SW 1271 (cell line): ENCODE results near the gene DYNLT2.
"Not testable (repeated sequence)": the region's sequence is repeated elsewhere in the genome, so short reads cannot be mapped to it uniquely, and the experiment has no call there.

Experiments used
- DNase-seq, 2 experiments: peaks; one replicate each; lab custom pipeline; 2025; lab: John Stamatoyannopoulos, UW

DYNLT2 gene

GRCh38 chr6:169783401-169783800 lies 32.0 kb upstream of the DYNLT2 start:
- DNase-seq: no peak

- no peak for DNase-seq
Observed at GRCh38 chr6:169782966-169783365, 31.6 kb upstream of the DYNLT2 start.

- no peak for DNase-seq
Observed at GRCh38 chr6:169780571-169781091, 29.3 kb upstream of the DYNLT2 start.

- DNase-seq: no peak
Observed at GRCh38 chr6:169779896-169780295, 28.5 kb upstream of the DYNLT2 start.

GRCh38 chr6:169779092-169779815 lies 27.9 kb upstream of the DYNLT2 start:
- DNase-seq: no peak

- no peak for DNase-seq
Observed at GRCh38 chr6:169778646-169779045, 27.3 kb upstream of the DYNLT2 start.

- DNase-seq: no peak
Observed at GRCh38 chr6:169777896-169778295, 26.5 kb upstream of the DYNLT2 start.

GRCh38 chr6:169776379-169776778 lies 25.0 kb upstream of the DYNLT2 start:
- no peak for DNase-seq

- DNase-seq: no peak
Observed at GRCh38 chr6:169775321-169775720, 23.9 kb upstream of the DYNLT2 start.

GRCh38 chr6:169774347-169774746 lies 23.0 kb upstream of the DYNLT2 start:
- no peak for DNase-seq

- no peak for DNase-seq
Observed at GRCh38 chr6:169766921-169767736, 15.8 kb upstream of the DYNLT2 start.

- DNase-seq: no peak
Observed at GRCh38 chr6:169766232-169766631, 14.9 kb upstream of the DYNLT2 start.

- not testable (repeated sequence) for DNase-seq
Observed at GRCh38 chr6:169765789-169766188, 14.4 kb upstream of the DYNLT2 start.

GRCh38 chr6:169763881-169764280 lies 12.5 kb upstream of the DYNLT2 start:
- DNase-seq: no peak

GRCh38 chr6:169763308-169763707 lies 11.9 kb upstream of the DYNLT2 start:
- DNase-seq: no peak

GRCh38 chr6:169755162-169755561 lies 3.8 kb upstream of the DYNLT2 start:
- DNase-seq: no peak

GRCh38 chr6:169752074-169752623 lies 777 bp upstream of the DYNLT2 start:
- no peak for DNase-seq

GRCh38 chr6:169746556-169746955 lies 4.8 kb downstream of the DYNLT2 start:
- DNase-seq: no peak

- no peak for DNase-seq
Observed at GRCh38 chr6:169745405-169745804, 6.0 kb downstream of the DYNLT2 start.

GRCh38 chr6:169741344-169741743 lies 10.0 kb downstream of the DYNLT2 start:
- DNase-seq: no peak

- no peak for DNase-seq
Observed at GRCh38 chr6:169738976-169739529, 12.3 kb downstream of the DYNLT2 start.

GRCh38 chr6:169738204-169738975 lies 13.0 kb downstream of the DYNLT2 start:
- no peak for DNase-seq
